Gastroesophageal sphincter (tissue), 4 donors: ENCODE results near the gene HOXC10. TPM values are rescaled to one million over a fixed set of nuclear protein-coding genes. Genes with fewer than 3 reads are reported as not detected.

Experiments
- ATAC-seq: fragments of 150-250 bp; one replicate; pipeline ENCODE4 v1.9.1; 2016; ENCODE audit warnings: mild to moderate bottlenecking, moderate library complexity
- H3K27ac ChIP-seq, 4 donors: fragments of 200-600 bp; sonication (generic) in 3 of 4; 1 replicate in 3 of 4; 2 replicates in 1 of 4; pipeline ENCODE4 v1.5.1; 2016 to 2019
- H3K27me3 ChIP-seq: fragments of 200-600 bp; sonication (generic); one replicate; pipeline ENCODE4 v1.5.1; 2019
- H3K36me3 ChIP-seq, 2 donors: fragments of 200-600 bp; sonication (generic); one replicate each; pipeline ENCODE4 v1.5.1; 2019; ENCODE audit warnings: control low read depth in 1 of 2
- H3K4me1 ChIP-seq, 3 donors: fragments of 200-600 bp; sonication (generic); 1 replicate in 2 of 3; 2 replicates in 1 of 3; pipeline ENCODE4 v1.5.1; 2016 to 2019; ENCODE audit warnings: control low read depth in 2 of 3
- H3K4me3 ChIP-seq, 2 donors: fragments of 200-600 bp; sonication (generic); one replicate each; pipeline ENCODE4 v1.5.1; 2019; ENCODE audit warnings: mild to moderate bottlenecking in 1 of 2, moderate library complexity in 1 of 2
- H3K9me3 ChIP-seq, 3 donors: fragments of 200-600 bp; sonication (generic); one replicate each; pipeline ENCODE4 v1.5.1; 2017 to 2019; ENCODE audit warnings: control low read depth in 2 of 3
- CTCF ChIP-seq, 4 experiments: fragments of 200-600 bp in 2 of 4; fragments of 450-650 bp in 2 of 4; sonication (generic) in 1 of 4; IDR thresholded peaks; one replicate each; pipeline ENCODE4 v1.5.1; 2017 to 2019; ENCODE audit warnings: antibody characterized with exemption in 4 of 4, mild to moderate bottlenecking in 2 of 4, moderate library complexity in 2 of 4
- EP300 ChIP-seq: sonication (generic); formaldehyde crosslinking; IDR thresholded peaks from one replicate; pipeline ENCODE4 v1.6.1; 2017; ENCODE audit warnings: antibody characterized with exemption, mild to moderate bottlenecking
- POLR2A ChIP-seq, 2 donors: fragments of 450-650 bp; IDR thresholded peaks; one replicate each; pipeline ENCODE4 v1.6.1; 2017; ENCODE audit warnings: antibody characterized with exemption in 2 of 2, mild to moderate bottlenecking in 2 of 2, moderate library complexity in 1 of 2
- POLR2AphosphoS5 ChIP-seq: sonication (generic); formaldehyde crosslinking; IDR thresholded peaks from one replicate; pipeline ENCODE4 v1.6.1; 2017; ENCODE audit warnings: antibody characterized with exemption
- WGBS, 2 donors: methylation state at CpG; one replicate each; pipeline ENCODE4 v1.1.5; 2018; ENCODE audit warnings: low coverage in 1 of 2; 5-methylcytosine and 5-hydroxymethylcytosine counted together
- total RNA-seq, 4 donors: library from RNA; depleted of rRNA; stranded (reverse); fragments of >200 nt; gene quantifications; one replicate each; pipeline ENCODE4 v1.1.0, GENCODE V29; 2016

The HOXC10 gene
- total RNA-seq, 4 donors from 2014 or later, result not detected

GRCh38 chr12:54012631-54013409, 27.9 kb downstream of the HOXC10 start:
- H3K4me1 ChIP-seq, result peaks cover 0 to 43% (median 21%) of the 10 kb centered on the region in 3 donors
- no peak for ATAC-seq
- H3K27ac ChIP-seq, result no peak overlapping the region
- TF ChIP-seq CTCF (IDR thresholded peaks at IDR 0.05), result no peak
- TF ChIP-seq POLR2A (IDR thresholded peaks at IDR 0.05), result no peak
- no peak for TF ChIP-seq POLR2AphosphoS5
- TF ChIP-seq EP300, result no peak
- no peaks in the 10 kb centered on the region for H3K9me3 ChIP-seq
- peaks cover 99% of the 10 kb centered on the region for H3K27me3 ChIP-seq
- WGBS, 2 donors, result 23 to 36% methylated on average over 4 to 5 of the region's 6 CpGs
- no peak overlapping the region for H3K4me3 ChIP-seq
- no peaks in the 10 kb centered on the region for H3K36me3 ChIP-seq

DNA sequence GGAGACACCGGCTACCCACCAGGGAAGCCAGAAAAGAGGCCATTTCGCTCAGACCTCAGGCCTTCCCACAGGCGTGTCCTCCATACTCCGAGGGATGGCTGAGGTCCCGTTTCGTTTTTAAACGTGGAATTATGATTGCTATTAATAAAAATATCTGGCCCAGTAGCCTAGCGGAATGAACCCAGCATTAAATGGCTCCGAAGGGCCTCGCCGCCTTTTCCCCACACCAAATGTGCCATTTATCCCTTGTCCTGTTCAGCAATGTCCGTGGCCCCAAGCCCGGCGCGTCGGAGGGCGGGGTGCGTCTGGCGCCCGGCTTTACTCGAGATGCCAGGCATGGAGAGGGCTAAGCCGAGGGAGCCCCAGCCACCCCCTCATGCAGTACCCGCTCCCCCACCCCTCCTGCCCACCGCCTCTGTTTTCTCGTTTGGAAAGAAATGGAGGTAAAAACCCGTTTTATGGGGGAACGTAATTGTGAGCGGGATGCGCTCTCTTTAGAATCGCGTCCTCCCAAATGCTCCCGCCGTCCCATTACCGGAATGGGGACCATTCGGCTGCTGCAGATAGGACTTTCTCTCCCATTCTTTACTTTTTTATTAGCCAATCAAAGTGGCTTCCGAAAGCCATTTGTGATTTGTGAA, 29.6 kb downstream of the HOXC10 start:
- no peak for ATAC-seq
- Histone ChIP-seq H3K4me1 (peaks cover 0 to 53% (median 16%) of the 10 kb centered on the region in 3 donors), H3K4me3 (peak overlapping the region in 1 of 2 donors; percentile 17), H3K9me3 (no peaks in the 10 kb centered on the region), H3K27ac (no peak overlapping the region), H3K36me3 (no peaks in the 10 kb centered on the region), H3K27me3 (peaks cover 100% of the 10 kb centered on the region)
- TF ChIP-seq EP300, result no peak
- TF ChIP-seq POLR2AphosphoS5, result no peak
- WGBS, 2 donors, result 6 to 7% methylated on average over 14 to 34 of the region's 36 CpGs

- 14 to 15% methylated on average over 12 to 22 of the region's 23 CpGs for WGBS, 2 donors
- ATAC-seq, result no peak
- H3K27ac ChIP-seq, result no peak overlapping the region
- no peaks in the 10 kb centered on the region for H3K9me3 ChIP-seq
- peaks cover 0 to 56% (median 14%) of the 10 kb centered on the region in 3 donors for H3K4me1 ChIP-seq
- H3K27me3 ChIP-seq, result peaks cover 100% of the 10 kb centered on the region
- no peak overlapping the region for H3K4me3 ChIP-seq
- TF ChIP-seq POLR2AphosphoS5 (no peak), POLR2A (IDR thresholded peaks at IDR 0.05) (no peak), CTCF (IDR thresholded peaks at IDR 0.05) (no peak), EP300 (no peak)
- H3K36me3 ChIP-seq, result no peaks in the 10 kb centered on the region
These were observed 30.3 kb downstream of the HOXC10 start for GRCh38 chr12:54015018-54015931.

DNA sequence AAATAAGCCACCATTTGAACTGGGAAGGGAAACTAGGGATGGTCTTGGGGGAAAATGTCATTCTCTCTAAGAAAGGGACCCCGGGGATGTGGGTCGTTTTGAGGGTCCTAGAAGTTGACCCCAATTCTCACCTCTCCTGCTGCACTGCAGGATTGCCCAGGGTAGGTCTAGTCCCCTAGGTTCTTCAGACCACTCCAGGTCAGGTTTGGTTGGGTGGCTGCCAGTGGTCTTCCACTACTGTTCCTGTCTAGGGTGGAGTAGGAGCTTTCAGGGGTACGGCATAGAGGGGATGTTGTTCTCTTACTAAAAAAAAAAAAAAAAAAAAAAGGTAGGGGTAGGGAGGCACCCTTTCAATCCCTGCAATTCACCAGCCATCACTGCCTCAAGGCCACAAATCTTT, 31.1 kb downstream of the HOXC10 start:
- no peak for ATAC-seq
- H3K4me1 ChIP-seq, result peaks cover 0 to 56% (median 14%) of the 10 kb centered on the region in 3 donors
- TF ChIP-seq POLR2AphosphoS5 (no peak), POLR2A (IDR thresholded peaks at IDR 0.05) (no peak), EP300 (no peak), CTCF (IDR thresholded peaks at IDR 0.05) (no peak)
- H3K27ac ChIP-seq, result no peak overlapping the region
- peaks cover 99% of the 10 kb centered on the region for H3K27me3 ChIP-seq
- no peaks in the 10 kb centered on the region for H3K9me3 ChIP-seq
- no peak overlapping the region for H3K4me3 ChIP-seq
- no peaks in the 10 kb centered on the region for H3K36me3 ChIP-seq
- WGBS, 2 donors, result 0 to 14% methylated on average over 1 to 2 of the region's 3 CpGs

DNA sequence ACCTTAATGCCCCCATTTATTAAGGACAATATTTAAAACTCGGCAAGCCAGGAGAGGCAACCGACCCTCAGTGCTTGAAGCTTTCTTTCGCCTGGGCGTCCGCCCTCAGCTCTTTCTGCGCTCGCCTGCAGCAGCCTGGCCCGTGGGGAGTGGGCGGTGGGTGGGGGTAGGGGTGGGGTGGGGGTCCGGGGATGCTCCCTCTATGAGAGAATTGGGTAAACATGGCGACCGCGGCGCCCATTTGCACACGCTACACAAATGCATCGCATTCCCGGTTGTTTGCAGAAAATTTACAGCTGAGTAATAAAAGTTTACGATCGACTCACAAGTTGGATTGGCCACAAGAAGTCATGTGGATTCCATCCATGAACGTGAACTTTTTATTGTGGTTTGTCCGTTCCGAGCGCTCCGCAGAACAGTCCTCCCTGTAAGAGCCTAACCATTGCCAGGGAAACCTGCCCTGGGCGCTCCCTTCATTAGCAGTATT, 31.6 kb downstream of the HOXC10 start:
- H3K4me3 ChIP-seq, result peak overlapping the region in 1 of 2 donors; percentile 54
- TF ChIP-seq POLR2AphosphoS5 (no peak), EP300 (no peak), POLR2A (IDR thresholded peaks at IDR 0.05) (no peak), CTCF (IDR thresholded peaks at IDR 0.05) (no peak)
- peaks cover 99% of the 10 kb centered on the region for H3K27me3 ChIP-seq
- no peak overlapping the region for H3K27ac ChIP-seq
- no peaks in the 10 kb centered on the region for H3K36me3 ChIP-seq
- ATAC-seq, result no peak
- WGBS, 2 donors, result 4 to 9% methylated on average over 4 to 12 of the region's 25 CpGs
- H3K9me3 ChIP-seq, result no peaks in the 10 kb centered on the region
- H3K4me1 ChIP-seq, result peaks cover 0 to 51% (median 14%) of the 10 kb centered on the region in 3 donors
